Measurements from ENCODE around the gene POU1F1. TPM values are rescaled to one million over a fixed set of nuclear protein-coding genes. Genes with fewer than 3 reads are reported as not detected.
"Not testable (repeated sequence)": the region's sequence is repeated elsewhere in the genome, so short reads cannot be mapped to it uniquely, and the experiment has no call there.

POU1F1 gene
- total and polyA plus RNA-seq, 2 donors (not counting 1 experiment from before 2014, with no cell fraction given) = not detected

DNA sequence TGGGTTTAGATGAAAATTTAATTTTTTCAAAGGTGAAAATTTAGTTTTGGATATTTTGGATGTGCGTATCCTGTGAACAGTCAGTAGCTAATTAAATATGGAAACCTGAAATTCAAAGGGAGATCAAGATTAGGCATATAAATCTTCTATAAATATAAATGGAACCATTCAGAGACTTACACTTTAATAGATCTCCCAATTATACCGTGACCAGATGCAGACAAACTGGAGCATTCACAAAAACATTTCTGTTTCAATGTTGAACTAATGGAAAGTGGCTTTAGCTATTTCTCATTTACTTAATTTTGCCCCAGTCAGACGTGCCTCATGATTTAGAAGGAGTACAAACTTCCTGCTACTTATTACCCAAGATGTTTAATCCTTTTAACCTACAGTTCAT, 29.1 kb upstream of the POU1F1 start:
- Histone ChIP-seq H3K9ac (ENCODE audit: insufficient read depth, low read length) (no peak overlapping the region), H3K27ac (ENCODE audit: insufficient read depth, low read length) (no peak overlapping the region), H4K20me1 (ENCODE audit: control insufficient read depth, extremely low read depth, insufficient read depth, low read length) (no peaks in the 10 kb centered on the region), H3K4me1 (ENCODE audit: control insufficient read depth, extremely low read depth, insufficient read depth, low read length) (no peaks in the 10 kb centered on the region), H3K79me2 (ENCODE audit: control insufficient read depth, insufficient read depth, low read length) (no peaks in the 10 kb centered on the region), H3K4me2 (ENCODE audit: extremely low read depth, insufficient read depth, low read length) (no peak overlapping the region), H3K4me3 (replicated peaks in 1 of 4; ENCODE audit: control extremely low read depth in 1 of 4, insufficient read depth in 1 of 4, low read depth in 3 of 4, low read length in 4 of 4) (no peak overlapping the region), H2AFZ (ENCODE audit: low read length) (no peak overlapping the region), H3K36me3 (ENCODE audit: control insufficient read depth, insufficient read depth, low read length) (no peaks in the 10 kb centered on the region), H3K9me3 (ENCODE audit: control insufficient read depth, insufficient read depth, low read depth, low read length) (no peaks in the 10 kb centered on the region), H3K27me3 (ENCODE audit: control insufficient read depth, insufficient read depth, low read length) (no peaks in the 10 kb centered on the region)
- TF ChIP-seq EZH2 (IDR thresholded peaks at IDR 0.05; ENCODE audit: low read length, missing control alignments) = no peak
- TF ChIP-seq, protein P1, sequence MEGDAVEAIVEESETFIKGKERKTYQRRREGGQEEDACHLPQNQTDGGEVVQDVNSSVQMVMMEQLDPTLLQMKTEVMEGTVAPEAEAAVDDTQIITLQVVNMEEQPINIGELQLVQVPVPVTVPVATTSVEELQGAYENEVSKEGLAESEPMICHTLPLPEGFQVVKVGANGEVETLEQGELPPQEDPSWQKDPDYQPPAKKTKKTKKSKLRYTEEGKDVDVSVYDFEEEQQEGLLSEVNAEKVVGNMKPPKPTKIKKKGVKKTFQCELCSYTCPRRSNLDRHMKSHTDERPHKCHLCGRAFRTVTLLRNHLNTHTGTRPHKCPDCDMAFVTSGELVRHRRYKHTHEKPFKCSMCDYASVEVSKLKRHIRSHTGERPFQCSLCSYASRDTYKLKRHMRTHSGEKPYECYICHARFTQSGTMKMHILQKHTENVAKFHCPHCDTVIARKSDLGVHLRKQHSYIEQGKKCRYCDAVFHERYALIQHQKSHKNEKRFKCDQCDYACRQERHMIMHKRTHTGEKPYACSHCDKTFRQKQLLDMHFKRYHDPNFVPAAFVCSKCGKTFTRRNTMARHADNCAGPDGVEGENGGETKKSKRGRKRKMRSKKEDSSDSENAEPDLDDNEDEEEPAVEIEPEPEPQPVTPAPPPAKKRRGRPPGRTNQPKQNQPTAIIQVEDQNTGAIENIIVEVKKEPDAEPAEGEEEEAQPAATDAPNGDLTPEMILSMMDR (conservative IDR thresholded peaks at IDR 0.05 in 1 of 2, IDR thresholded peaks at IDR 0.05 in 1 of 2; ENCODE audit: low read depth in 1 of 2, low read length in 2 of 2) = no peak
- DNase-seq (ENCODE audit: low read depth in 2 of 2) = no peak

DNA sequence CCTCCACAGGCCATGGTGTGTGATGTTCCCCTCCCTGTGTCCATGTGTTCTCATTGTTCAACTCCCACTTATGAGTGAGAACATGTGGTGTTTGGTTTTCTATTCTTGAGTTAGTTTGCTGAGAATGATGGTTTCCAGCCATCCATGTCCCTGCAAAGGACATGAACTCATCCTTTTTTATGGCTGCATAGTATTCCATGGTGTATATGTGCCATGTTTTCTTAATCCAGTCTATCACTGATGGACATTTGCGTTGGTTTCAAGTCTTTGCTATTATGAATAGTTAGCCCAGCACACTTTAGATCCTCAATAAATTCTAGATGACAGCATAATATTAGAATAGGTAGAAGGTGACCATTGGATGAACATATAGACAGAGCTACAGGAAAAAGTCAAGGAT, 28.6 kb upstream of the POU1F1 start:
- not testable (repeated sequence) for H3K4me3 ChIP-seq (replicated peaks in 1 of 4; ENCODE audit: control extremely low read depth in 1 of 4, insufficient read depth in 1 of 4, low read depth in 3 of 4, low read length in 4 of 4); H2AFZ ChIP-seq (ENCODE audit: low read length); H3K27me3 ChIP-seq (ENCODE audit: control insufficient read depth, insufficient read depth, low read length); H3K27ac ChIP-seq (ENCODE audit: insufficient read depth, low read length); H3K9me3 ChIP-seq (ENCODE audit: control insufficient read depth, insufficient read depth, low read depth, low read length); H3K79me2 ChIP-seq (ENCODE audit: control insufficient read depth, insufficient read depth, low read length); DNase-seq (ENCODE audit: low read depth in 2 of 2); H3K9ac ChIP-seq (ENCODE audit: insufficient read depth, low read length); H3K4me1 ChIP-seq (ENCODE audit: control insufficient read depth, extremely low read depth, insufficient read depth, low read length); H3K36me3 ChIP-seq (ENCODE audit: control insufficient read depth, insufficient read depth, low read length); H4K20me1 ChIP-seq (ENCODE audit: control insufficient read depth, extremely low read depth, insufficient read depth, low read length); H3K4me2 ChIP-seq (ENCODE audit: extremely low read depth, insufficient read depth, low read length)

DNA sequence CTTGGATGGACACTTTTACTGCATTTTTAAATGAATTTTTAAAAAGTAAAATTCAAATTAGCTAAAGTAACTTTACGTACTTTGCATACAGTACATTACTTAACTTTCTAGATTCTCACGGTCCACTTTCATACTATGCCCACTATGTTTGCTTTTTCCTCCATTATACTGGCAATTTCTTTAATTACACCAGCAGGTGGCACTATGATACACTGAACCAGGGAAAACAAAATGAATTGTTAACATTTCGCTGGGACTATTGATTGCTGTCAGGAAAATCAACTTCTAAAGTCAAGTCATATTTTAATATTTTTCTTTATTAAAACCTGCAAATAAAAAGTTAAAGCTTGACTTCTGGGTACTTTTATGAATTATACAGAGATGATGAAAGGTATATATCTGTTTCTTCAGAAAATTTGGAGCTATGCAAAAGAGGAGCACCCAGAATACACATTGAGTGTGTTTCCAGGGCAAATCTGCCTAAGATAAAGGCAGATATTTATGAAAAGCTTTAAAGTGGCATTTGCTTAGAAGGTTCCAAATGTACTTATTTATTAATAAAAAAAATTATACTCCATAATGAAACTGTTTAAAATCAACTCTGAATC, 21.8 kb upstream of the POU1F1 start:
- Histone ChIP-seq H3K27ac (ENCODE audit: insufficient read depth, low read length) (no peak overlapping the region), H3K9me3 (ENCODE audit: control insufficient read depth, insufficient read depth, low read depth, low read length) (no peaks in the 10 kb centered on the region), H2AFZ (ENCODE audit: low read length) (no peak overlapping the region), H3K4me3 (replicated peaks in 1 of 4; ENCODE audit: control extremely low read depth in 1 of 4, insufficient read depth in 1 of 4, low read depth in 3 of 4, low read length in 4 of 4) (no peak overlapping the region), H4K20me1 (ENCODE audit: control insufficient read depth, extremely low read depth, insufficient read depth, low read length) (no peaks in the 10 kb centered on the region), H3K4me1 (ENCODE audit: control insufficient read depth, extremely low read depth, insufficient read depth, low read length) (no peaks in the 10 kb centered on the region), H3K36me3 (ENCODE audit: control insufficient read depth, insufficient read depth, low read length) (no peaks in the 10 kb centered on the region), H3K4me2 (ENCODE audit: extremely low read depth, insufficient read depth, low read length) (no peak overlapping the region), H3K9ac (ENCODE audit: insufficient read depth, low read length) (no peak overlapping the region), H3K79me2 (ENCODE audit: control insufficient read depth, insufficient read depth, low read length) (no peaks in the 10 kb centered on the region), H3K27me3 (ENCODE audit: control insufficient read depth, insufficient read depth, low read length) (no peaks in the 10 kb centered on the region)
- TF ChIP-seq EZH2 (IDR thresholded peaks at IDR 0.05; ENCODE audit: low read length, missing control alignments) = no peak
- TF ChIP-seq, protein P1 (conservative IDR thresholded peaks at IDR 0.05 in 1 of 2, IDR thresholded peaks at IDR 0.05 in 1 of 2; ENCODE audit: low read depth in 1 of 2, low read length in 2 of 2) = peak; percentile 57 to 65
- peak; percentile 24 to 54 for DNase-seq (ENCODE audit: low read depth in 2 of 2)

Data from fibroblast of lung (primary cell).